IPS DF 19.7 (cell line): ENCODE data around the gene ARID3A.

Experiments
- DNase-seq: peaks from one replicate; pipeline ENCODE4 v3.0.0-alpha.2; 2013; ENCODE audit warnings: low read depth, low spot score

The ARID3A gene

DNA sequence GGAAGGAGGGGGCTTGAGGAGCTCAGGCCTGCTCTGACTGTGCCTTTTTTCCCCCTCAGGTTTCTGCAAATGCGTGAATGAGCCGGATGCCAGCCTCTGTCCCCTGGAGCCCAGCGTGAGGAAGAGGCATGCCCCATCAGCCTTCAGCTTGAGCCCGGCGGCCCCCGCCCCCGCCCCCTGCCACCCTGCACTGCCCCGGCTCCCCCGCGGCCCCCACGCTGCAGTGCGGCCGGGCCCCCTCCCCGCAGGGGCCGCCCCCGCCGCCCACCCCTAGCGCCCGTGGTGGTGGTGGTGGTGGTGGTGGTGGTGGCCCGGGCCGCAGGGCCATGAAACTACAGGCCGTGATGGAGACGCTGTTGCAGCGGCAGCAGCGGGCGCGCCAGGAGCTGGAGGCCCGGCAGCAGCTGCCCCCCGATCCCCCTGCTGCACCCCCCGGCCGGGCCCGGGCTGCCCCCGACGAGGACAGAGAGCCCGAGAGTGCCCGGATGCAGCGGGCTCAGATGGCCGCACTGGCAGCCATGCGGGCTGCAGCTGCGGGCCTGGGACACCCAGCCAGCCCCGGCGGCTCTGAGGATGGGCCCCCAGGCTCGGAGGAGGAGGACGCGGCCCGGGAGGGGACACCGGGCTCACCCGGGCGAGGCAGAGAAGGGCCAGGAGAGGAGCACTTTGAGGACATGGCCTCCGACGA is 3.5 kb downstream of the ARID3A start:
- DNase-seq, result no peak

GRCh38 chr19:929891-930258 is 4.0 kb downstream of the ARID3A start:
- no peak for DNase-seq

- DNase-seq, result no peak
These were observed 6.2 kb downstream of the ARID3A start for GRCh38 chr19:931860-932647.

- DNase-seq, result no peak
These were observed 7.1 kb downstream of the ARID3A start for GRCh38 chr19:932648-933552.

- DNase-seq, result no peak
These were observed 7.7 kb downstream of the ARID3A start for GRCh38 chr19:933553-933882.

DNA sequence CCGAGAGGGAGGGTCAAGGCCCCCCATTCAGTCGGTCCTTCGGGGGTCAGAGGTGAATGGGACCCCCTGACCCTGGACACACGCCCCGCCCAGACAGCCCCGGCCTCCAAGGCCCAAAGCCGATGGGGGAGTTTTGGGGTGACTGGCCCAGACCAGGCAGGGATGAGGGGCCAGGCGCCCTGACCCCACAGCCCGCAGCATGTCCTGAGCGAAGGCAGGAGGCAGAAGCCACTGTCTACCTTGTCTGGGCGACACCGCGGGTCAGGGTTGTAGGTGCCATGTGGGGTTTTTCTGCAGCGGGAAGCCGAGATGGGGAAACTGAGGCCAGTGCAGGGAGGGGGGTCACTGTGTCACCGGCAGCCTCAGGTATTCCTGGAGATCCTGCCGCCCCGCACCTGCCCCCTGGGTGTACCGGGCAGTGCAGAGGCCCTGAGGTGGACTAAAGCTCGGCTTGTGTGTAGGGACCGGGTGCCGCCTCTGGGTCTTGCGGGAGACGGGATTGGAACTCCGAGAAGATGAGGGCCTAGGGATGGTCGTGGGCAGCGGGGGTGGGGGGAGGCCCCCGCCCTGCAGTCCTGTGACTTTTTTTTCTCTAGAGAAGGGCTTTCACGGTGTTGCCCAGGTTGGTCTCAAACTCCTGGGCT is 8.5 kb downstream of the ARID3A start:
- no peak for DNase-seq

GRCh38 chr19:934865-935479 is 9.1 kb downstream of the ARID3A start:
- no peak for DNase-seq

GRCh38 chr19:936175-936546 is 10.3 kb downstream of the ARID3A start:
- no peak for DNase-seq

DNA sequence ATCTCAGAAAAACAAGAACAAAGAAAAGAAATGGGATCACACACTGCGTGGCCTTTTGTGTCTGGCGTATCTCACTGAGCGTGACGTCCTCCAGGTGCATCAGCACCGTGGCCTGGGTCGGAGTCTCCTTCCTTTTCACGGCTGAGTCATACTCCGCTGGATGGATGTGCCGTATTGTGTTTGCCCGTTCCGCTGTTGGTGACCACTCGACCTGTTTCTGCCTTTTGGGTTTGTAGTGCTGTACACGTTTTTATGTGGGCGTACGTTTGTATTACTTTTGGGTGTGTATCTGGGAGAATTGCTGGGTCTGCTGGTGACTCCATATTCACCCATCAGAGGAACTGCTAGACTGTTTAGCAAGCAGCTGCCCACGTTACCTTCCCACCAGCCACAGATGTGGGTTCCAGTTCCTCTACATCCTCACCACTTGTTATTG is 11.4 kb downstream of the ARID3A start:
- DNase-seq, result no peak

GRCh38 chr19:938233-938923 is 12.5 kb downstream of the ARID3A start:
- DNase-seq, result no peak

- DNase-seq, result no peak
These were observed 13.6 kb downstream of the ARID3A start for GRCh38 chr19:939439-939838.

DNA sequence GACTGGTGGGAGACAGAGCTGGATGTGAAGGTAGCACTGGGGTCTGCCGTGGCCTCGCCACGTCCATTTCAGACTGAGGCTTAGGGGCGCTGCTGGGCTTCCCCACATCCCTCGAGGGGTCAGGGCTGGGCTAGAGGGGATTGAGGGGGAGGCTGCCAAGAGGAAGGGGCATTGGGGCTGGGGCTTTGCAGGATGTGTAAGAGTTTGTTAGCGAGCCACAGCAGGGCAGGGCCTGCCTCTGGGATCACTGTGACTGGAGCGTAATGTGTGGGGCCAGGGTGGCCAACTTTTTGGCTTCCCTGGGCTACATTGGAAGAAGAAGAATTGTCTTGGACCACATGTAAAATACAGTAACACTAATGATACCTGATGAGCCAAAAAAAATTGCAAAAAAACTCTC is 14.1 kb downstream of the ARID3A start:
- no peak for DNase-seq

GRCh38 chr19:940591-941291 is 14.9 kb downstream of the ARID3A start:
- no peak for DNase-seq

DNA sequence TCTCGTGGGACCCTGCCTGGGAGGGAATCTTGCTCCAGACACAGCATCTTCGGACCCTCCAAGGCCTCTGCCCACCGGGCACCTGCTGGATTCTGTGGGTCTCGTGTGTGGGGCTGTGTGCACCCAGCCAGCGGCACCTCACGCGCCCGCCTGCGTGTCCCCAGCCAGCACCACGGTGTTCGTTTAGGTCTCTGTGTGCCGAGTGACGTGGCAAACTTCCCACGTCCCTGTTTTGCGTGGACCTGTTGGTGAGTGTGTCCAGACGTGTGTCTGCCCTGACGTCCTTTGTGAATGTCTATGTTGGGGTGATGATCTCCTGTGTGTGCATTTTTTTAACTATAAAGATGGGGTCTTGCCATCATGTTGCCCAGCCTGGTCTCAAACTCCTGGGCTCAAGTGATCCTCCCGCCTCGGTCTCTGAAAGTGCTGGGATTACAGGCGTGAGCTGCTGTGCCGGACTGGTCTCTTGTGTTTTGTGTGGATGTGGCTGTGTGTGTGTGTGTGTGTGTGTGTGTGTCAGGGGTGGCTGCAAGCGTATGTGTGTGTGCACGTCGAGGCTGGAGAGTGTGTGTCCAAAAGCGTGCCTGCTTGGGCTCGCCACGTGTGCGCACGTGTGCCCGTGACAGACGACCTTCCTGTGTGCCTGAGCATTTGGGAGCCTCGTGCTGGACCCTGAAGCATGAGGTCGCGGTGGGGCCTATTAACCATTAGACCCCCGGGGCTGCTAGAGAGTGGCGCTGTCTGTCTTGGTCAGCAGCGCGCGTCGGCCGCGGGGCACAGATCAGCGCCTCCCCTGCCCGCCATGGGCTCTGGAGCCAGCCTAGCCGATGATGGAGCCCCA is 15.7 kb downstream of the ARID3A start:
- DNase-seq, result no peak

GRCh38 chr19:942133-942645 is 16.4 kb downstream of the ARID3A start:
- no peak for DNase-seq

DNA sequence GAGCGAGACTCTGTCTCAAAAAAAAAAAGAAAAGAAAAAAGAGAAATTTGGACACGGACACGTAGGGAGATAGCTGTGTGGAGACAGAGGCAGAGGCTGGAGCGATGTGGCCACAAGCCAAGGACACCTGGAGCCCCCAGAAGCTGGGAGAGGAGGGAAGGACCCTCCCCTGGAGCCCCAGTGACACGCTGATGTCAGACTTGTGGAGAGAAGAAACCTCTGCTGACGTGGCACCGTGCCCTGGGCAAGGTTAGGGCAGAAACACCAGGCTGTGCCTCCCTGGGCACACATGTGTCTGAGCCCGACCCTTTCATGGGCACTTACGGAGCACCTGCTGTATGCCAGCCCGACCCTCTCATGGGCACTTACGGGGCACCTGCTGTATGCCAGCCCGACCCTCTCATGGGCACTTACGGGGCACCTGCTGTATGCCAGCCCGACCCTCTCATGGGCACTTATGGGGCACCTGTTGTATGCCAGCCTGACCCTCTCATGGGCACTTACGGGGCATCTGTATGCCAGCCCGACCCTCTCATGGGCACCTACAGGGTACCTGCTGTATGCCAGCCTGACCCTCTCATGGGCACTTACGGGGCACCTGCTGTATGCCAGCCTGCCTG is 17.8 kb downstream of the ARID3A start:
- DNase-seq, result no peak

DNA sequence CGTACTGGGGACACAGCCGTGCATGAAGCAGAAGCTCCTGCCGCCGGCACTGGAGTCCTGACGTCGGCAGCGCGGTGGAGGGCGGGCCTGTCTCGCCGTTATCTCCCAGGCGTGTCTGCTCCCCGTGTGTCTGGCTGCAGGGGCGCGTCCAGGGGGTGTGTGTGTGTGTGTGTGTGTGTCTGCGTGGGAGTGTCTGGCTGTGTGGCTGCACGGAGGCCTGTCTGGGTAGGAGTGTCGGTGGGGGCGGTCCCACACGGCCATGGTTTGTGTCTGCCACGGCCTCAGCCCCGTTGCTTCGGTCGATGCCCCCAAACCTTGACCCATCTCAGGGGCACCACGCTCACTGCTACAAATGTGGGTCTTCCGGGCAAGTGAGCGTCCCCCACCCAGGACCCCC is 18.3 kb downstream of the ARID3A start:
- no peak for DNase-seq

GRCh38 chr19:944663-945241 is 18.9 kb downstream of the ARID3A start:
- DNase-seq, result no peak
